ENCODE measurements around the gene SLC15A3. TPM values are rescaled to one million over a fixed set of nuclear protein-coding genes. Genes with fewer than 3 reads are reported as not detected.

The SLC15A3 gene
- polyA plus RNA-seq, 3 donors: 27.1 to 121 (median 35.0) TPM

GRCh38 chr11:60932605-60933356 is 19.2 kb downstream of the SLC15A3 start:
- H3K4me1 Mint-ChIP-seq: peaks cover 5% of the 10 kb centered on the region
- Histone ChIP-seq H2AFZ (ENCODE audit: insufficient read depth, low read depth, low read length, poor library complexity, severe bottlenecking) (no peak overlapping the region), H3K9ac (ENCODE audit: insufficient read depth, low read length, poor library complexity, severe bottlenecking) (no peak overlapping the region), H3K27me3 (ENCODE audit: control insufficient read depth in 2 of 2, insufficient read depth in 2 of 2, low read length in 2 of 2) (peaks cover 0 to 10% of the 10 kb centered on the region in 2 donors), H3K4me1 (ENCODE audit: control insufficient read depth in 1 of 2, insufficient read depth in 2 of 2, low read length in 2 of 2) (no peaks in the 10 kb centered on the region), H4K20me1 (ENCODE audit: insufficient read depth, low read length) (peaks cover 38% of the 10 kb centered on the region), H3K9me3 (replicated peaks in 1 of 2; ENCODE audit: control insufficient read depth in 1 of 2, insufficient read depth in 1 of 2, low read length in 2 of 2) (no peaks in the 10 kb centered on the region), H3K4me3 (replicated peaks in 1 of 3; ENCODE audit: low read depth in 2 of 3, low read length in 3 of 3) (no peak overlapping the region), H3K27ac (ENCODE audit: low read depth in 1 of 2, low read length in 2 of 2) (no peak overlapping the region), H3K36me3 (replicated peaks in 1 of 2; ENCODE audit: control insufficient read depth in 1 of 2, insufficient read depth in 2 of 2, low read length in 2 of 2) (peaks cover 13 to 15% of the 10 kb centered on the region in 2 donors), H3K4me2 (replicated peaks; ENCODE audit: extremely low read depth, low read length, poor library complexity, severe bottlenecking) (no peak overlapping the region), H3K79me2 (ENCODE audit: insufficient read depth, low read length) (no peaks in the 10 kb centered on the region)
- intact Hi-C loops (cut with micrococcal nuclease): no loop called here
- H3K9me3 Mint-ChIP-seq: peaks cover 0 to 2% (median 0%) of the 10 kb centered on the region in 7 donors
- H3K36me3 Mint-ChIP-seq: peaks cover 12 to 16% of the 10 kb centered on the region in 2 donors
- H3K4me3 Mint-ChIP-seq: no peak overlapping the region
- H3K27ac Mint-ChIP-seq: no peak overlapping the region
- TF ChIP-seq, protein P1, sequence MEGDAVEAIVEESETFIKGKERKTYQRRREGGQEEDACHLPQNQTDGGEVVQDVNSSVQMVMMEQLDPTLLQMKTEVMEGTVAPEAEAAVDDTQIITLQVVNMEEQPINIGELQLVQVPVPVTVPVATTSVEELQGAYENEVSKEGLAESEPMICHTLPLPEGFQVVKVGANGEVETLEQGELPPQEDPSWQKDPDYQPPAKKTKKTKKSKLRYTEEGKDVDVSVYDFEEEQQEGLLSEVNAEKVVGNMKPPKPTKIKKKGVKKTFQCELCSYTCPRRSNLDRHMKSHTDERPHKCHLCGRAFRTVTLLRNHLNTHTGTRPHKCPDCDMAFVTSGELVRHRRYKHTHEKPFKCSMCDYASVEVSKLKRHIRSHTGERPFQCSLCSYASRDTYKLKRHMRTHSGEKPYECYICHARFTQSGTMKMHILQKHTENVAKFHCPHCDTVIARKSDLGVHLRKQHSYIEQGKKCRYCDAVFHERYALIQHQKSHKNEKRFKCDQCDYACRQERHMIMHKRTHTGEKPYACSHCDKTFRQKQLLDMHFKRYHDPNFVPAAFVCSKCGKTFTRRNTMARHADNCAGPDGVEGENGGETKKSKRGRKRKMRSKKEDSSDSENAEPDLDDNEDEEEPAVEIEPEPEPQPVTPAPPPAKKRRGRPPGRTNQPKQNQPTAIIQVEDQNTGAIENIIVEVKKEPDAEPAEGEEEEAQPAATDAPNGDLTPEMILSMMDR (IDR thresholded peaks at IDR 0.05): no peak
- H3K27me3 Mint-ChIP-seq (ENCODE audit: low read depth in 3 of 3): peaks cover 23 to 29% (median 29%) of the 10 kb centered on the region in 3 donors
- DNase-seq: peak in 1 of 3 donors; percentile 26
- 80% methylated on average over 1 of the region's 5 CpGs for WGBS (ENCODE audit: insufficient coverage)

- Histone ChIP-seq H3K4me2 (replicated peaks; ENCODE audit: extremely low read depth, low read length, poor library complexity, severe bottlenecking) (no peak overlapping the region), H3K36me3 (replicated peaks in 1 of 2; ENCODE audit: control insufficient read depth in 1 of 2, insufficient read depth in 2 of 2, low read length in 2 of 2) (peaks cover 5 to 9% of the 10 kb centered on the region in 2 donors), H3K27ac (ENCODE audit: low read depth in 1 of 2, low read length in 2 of 2) (no peak overlapping the region), H3K4me1 (ENCODE audit: control insufficient read depth in 1 of 2, insufficient read depth in 2 of 2, low read length in 2 of 2) (no peaks in the 10 kb centered on the region), H3K27me3 (ENCODE audit: control insufficient read depth in 2 of 2, insufficient read depth in 2 of 2, low read length in 2 of 2) (peaks cover 0 to 16% of the 10 kb centered on the region in 2 donors), H3K9me3 (replicated peaks in 1 of 2; ENCODE audit: control insufficient read depth in 1 of 2, insufficient read depth in 1 of 2, low read length in 2 of 2) (no peaks in the 10 kb centered on the region), H3K4me3 (replicated peaks in 1 of 3; ENCODE audit: low read depth in 2 of 3, low read length in 3 of 3) (no peak overlapping the region), H2AFZ (ENCODE audit: insufficient read depth, low read depth, low read length, poor library complexity, severe bottlenecking) (no peak overlapping the region), H3K9ac (ENCODE audit: insufficient read depth, low read length, poor library complexity, severe bottlenecking) (no peak overlapping the region), H3K79me2 (ENCODE audit: insufficient read depth, low read length) (no peaks in the 10 kb centered on the region), H4K20me1 (ENCODE audit: insufficient read depth, low read length) (peaks cover 30% of the 10 kb centered on the region)
- no peak overlapping the region for H3K27ac Mint-ChIP-seq
- H3K4me3 Mint-ChIP-seq: peak overlapping the region in 1 of 2 donors; percentile 28
- intact Hi-C loops (cut with micrococcal nuclease): no loop called here
- DNase-seq: no peak
- TF ChIP-seq, protein P1 (IDR thresholded peaks at IDR 0.05): no peak
- peaks cover 28 to 38% (median 37%) of the 10 kb centered on the region in 3 donors for H3K27me3 Mint-ChIP-seq (ENCODE audit: low read depth in 3 of 3)
- WGBS (ENCODE audit: insufficient coverage): 86% methylated on average over 7 of the region's 9 CpGs
- H3K4me1 Mint-ChIP-seq: peaks cover 5% of the 10 kb centered on the region
- peaks cover 0 to 2% (median 0%) of the 10 kb centered on the region in 7 donors for H3K9me3 Mint-ChIP-seq
- H3K36me3 Mint-ChIP-seq: peaks cover 4 to 8% of the 10 kb centered on the region in 2 donors
Measured at GRCh38 chr11:60931917-60932316, 20.1 kb downstream of the SLC15A3 start.

Measured in CD14-positive monocyte (primary cell).